Kidney glomerular epithelial cell (primary cell): ENCODE data around the gene SNAP47.

ENCODE experiments used
- DNase-seq: peaks from one replicate; lab custom pipeline; 2025; lab: John Stamatoyannopoulos, UW

Gene SNAP47

DNA sequence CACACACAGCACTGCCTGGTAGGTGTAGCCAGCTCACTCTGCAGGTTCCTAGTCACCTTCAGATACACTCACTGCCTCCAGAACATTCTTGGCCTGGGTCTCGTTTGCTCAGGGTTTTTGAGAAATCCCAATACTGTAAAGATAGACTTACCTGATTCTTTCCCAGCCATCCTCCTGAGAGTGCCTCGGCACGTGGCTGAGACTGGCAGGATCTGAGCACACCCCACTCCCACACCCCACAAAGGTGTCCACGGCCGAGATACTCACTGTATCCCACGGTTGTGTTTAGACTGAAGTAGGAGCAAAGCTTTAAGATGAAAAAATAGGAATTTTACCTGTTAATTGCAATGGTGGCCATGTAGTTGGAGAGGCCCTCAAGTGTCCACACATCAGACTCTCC lies 33.4 kb downstream of the SNAP47 start:
- DNase-seq = no peak

DNA sequence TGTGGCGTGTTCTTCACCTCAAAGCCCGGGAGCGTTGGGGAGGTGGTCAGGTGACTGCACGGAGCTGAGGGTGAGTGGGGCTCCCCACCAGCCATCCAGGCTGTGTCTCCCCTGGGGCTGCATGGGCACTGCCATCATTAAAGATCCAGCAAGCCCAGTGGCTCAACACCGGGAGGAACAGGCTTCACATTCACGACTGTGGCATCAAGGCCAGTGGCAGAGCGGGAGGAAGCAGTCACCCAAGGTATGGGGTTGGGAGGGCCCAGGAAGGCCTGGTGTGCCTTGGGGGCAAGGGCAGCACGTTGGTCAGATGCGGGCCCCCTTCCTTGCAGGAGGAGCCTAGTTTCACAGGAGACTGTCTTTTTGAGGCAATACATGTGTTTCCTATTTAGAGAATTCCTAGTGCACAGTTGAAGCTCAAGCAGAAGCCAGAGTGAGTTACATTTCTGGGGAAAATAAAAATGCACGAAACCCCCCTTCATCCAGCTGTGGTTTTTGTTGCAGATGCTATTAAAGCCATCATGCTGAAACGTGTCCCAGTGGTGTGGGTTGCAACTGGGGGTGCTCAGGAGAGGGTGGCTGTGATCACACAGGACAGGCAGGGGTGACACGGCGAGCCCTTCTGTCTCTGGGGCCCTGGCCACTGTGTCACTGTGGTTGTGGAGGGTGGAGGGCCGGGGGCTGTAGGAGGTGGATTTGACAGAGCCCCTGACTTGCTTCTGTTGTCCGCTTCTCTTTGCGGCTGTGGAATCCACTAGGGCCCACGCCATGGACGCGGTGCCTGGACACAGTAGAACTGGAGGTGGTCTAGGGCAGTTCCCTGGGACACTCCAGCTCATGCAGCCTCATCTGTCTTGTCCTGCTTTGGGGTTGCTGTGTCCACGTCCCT lies 34.1 kb downstream of the SNAP47 start:
- no peak for DNase-seq

DNA sequence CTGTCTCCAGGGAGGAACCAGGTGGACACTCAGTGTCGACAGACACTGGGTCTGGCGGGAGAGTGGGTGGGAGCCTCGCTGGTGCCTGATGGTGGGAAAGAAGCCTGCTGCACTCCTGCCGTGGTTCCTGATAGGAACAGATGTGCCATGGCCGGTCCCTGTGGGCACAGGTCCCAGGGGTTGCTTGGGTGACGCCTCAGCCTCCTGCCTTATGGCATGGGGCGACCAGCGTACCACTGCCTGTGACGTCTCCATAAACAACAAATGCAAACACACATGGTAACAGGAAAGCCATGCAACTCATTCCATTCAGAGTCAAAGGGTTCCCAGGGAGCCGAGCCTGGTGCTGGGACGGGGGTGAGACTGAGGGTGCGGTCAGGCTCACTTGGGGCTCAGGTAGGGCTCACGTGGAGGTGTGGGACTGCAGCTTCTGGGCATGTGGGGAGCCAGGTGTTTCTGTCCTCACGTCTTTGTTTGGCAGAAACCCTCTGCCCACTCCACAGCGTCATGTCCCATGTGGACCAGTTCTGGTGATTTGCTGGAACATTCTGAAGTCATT lies 34.8 kb downstream of the SNAP47 start:
- DNase-seq = no peak

DNA sequence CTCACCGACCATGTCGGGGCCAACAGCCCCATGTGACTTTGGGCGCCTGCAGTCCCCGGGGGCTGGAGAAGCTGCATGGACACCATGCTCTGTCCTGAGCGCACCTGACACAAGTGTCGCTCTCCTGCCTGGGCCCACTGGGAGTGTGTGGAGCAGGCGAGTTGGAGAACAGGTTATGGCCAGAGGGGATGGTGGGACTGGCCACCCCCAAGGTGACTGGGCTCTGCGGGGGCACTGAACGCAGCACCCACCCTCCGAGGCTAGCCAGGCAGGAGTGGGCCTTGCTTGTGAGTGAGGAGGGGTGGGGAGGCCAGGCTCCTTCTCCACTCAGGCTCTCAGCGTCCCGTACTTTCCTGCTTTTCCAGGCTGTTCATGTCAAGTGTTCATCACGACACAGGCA lies 35.6 kb downstream of the SNAP47 start:
- DNase-seq = no peak

DNA sequence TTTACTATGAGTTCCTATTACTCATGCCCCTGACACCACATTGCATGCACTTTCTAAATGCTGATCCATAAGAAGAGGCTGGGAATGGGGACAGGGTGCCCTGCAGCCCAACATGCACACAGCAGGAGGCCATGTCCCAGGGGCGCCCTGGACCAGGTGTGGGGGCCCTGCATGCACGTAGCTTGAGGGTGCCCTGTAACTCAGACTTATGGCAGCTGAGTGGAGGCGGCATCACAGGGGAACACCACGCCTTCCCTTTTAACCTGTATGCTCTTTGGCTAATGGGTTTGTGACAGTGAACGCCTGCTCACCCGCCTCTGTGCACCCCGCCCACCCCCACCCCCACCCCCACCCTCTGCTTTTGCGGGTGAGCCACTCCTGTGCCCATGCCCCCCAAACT lies 36.1 kb downstream of the SNAP47 start:
- no peak for DNase-seq

DNA sequence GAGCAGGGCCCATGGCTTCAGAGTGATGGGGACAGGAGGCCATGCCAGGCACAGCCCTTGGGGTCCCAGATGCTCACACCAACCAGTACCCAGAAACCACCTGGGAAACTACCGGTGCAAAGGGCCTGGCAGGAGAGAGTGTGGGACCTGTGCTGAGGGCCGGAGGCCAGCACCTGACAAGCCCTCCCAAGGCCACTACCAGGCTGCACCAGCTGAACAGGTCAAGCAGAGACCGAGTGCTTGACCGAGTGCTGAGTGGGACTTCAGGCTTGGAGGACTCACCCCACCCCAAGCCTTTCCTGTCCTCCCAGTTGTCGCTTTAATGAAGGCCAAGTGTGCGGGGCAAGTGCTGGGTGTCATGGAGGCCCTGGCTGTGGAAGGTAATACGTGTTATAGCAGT lies 36.5 kb downstream of the SNAP47 start:
- no peak for DNase-seq

DNA sequence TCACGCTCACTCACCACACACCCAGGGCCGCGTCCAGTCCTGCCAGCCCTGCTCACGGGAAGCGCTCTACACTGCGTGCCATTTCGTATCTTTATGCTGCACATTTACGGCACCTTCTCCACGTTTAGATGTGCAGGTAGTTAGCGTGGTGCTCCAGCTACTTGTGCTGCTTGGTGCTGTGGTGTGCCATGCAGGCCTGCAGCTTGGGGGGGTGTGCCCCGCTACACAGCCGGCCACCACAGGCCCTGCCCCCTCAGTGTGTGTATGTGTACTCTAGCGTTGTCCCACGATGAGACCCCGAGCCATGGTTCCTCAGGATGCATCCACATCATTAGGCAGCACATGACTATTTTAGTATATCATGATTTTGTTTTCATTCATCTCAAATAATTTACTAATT lies 38.3 kb downstream of the SNAP47 start:
- DNase-seq = no peak

DNA sequence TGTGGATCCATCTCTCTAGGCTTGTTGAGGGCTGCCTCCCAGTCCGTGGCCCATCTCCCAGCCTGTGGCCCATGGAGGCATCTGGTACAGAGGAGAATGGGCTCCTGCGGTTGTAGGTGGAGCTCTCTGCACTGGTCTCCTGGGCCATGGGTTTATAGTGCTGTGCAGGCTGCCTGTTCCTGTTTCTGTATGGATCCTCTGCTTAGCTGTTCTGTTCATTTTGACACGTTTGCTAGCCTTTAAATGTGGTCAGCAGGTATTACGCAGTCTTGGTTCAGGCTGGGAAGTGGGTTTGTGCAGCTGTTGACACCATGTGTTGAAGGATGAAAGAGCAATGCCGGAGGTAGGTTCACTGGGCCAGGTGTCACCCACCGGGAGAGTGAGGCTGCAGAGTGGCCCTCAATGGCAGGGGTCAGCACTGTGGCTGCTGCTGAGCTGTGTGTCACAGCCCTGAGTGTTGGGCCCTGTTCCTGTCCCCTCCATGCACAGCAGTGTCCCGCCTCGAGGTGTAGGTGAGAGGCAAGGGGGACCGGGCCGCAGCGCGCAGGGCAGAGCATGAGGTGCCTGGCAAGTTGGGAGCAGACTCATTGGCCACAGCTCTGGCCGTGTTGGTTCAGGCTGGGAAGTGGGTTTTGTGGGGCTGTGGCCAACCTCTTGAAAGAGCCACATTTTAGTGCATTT lies 39.0 kb downstream of the SNAP47 start:
- DNase-seq = no peak

DNA sequence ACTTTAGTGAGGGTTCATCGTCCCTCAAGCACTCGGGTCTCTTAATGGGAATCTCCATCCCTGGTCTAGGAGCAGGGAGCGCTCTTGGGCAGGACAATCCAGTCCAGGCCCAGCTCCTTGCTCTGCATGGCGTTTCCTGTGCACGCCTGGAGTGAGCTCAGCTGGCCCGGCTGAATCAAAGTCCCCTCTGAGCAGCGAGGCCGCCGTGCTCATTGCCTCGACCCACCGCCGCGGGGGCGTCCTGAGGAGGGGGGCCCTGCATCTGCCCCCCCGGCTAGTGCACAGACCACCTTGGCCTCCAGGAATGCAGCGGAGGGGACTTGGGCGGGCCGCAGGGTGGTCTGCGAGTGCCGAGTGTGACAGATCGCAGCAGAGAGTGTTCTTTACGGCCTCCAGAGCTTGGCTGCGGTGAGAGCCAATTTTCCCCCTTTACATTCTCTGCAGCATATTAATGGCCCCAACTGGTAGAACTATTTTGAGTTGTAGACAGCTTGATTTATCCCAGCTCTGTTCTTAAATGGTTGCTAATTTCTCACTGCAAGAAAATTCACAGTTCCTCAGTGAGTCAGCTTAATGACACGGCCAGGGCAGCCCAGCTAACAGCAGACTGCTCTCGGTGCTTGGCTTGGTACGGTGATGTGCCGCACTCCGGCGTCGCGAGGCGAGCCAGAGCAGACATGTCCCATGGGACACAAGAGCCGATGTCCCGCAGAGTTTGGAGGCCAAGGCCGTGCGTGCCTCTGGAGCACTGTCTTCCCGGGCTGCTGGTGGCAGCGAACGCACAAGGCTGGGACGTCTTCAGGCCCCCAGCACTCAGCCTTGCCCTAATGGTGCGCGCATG lies 39.8 kb downstream of the SNAP47 start:
- no peak for DNase-seq

DNA sequence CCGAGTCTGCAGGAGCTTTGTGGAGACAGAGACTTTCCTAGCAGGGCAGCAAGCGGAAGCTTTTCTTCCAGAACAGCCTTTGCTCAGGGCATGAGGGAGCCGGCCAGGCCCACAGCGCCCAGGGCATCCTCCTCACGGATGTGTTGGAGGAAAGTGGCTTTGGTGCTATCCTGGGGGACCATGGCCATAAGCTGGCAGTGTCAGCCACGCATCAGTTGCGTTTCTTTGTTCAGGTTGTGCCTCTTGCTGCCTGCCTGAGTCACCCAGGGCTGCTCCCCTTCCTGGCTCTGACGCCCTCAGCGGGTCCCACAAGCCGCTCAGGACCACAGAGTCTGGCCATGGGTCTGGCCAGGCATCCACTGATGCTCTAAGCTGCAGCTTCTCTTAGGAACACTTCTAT lies 40.6 kb downstream of the SNAP47 start:
- DNase-seq = no peak

DNA sequence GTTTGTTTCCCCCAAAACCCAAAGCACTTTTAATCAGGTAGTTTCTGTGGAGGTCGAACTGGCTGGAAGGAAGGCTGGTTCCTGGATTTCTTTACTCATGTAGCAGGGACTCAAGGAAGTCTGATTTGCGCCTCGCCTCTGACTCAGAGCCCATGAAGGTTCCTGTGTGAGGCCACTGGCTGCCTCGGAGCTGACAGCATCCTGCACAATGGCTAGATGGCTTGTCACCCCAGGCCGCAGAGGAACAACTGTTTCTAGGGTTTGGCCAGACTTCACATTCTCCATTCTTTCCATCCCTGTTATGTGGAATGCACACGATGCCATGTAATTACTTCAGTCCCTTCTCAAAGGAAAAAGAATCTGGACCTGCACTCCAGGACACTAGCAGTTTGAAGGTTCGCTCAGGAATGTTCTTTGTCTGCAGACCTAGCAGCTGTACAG lies 41.1 kb downstream of the SNAP47 start:
- no peak for DNase-seq

DNA sequence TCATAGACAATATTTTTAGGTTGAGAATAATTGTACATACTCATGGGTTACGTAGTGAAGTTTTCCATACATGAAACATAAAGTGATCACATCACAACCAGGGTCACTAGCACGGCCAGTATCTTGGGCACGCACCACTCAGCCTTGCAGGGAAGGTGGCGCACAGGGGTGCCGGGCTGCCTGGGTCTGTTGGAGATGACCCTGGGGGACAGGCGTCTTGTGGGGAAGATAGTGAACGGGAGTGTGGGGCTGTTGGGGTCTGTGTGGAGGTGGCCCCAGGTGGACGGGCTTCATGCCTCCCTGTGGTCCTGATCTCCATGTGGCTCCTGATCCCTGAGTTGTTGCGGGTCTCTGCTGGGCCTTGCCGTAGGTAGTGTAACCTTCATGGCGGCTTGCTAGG lies 41.9 kb downstream of the SNAP47 start:
- DNase-seq = no peak

DNA sequence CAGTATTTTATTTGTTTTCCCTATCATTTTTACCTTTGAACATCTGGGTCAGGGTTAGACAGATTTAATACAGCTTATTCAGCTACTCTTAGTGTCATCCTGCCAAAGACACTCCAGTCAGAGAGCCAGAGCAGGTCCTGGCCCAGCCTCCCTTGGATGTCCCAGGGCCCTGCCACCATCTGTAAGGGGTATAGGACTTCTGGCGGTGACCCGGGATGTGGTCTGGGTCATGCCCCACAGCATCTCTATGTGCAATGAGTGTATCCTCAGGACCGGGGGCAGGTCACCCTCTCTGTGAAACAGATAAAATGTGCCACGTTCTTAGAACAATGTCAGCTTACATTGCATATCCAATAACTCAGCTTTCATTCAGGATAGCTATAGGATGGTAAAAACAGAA lies 42.4 kb downstream of the SNAP47 start:
- DNase-seq = no peak

DNA sequence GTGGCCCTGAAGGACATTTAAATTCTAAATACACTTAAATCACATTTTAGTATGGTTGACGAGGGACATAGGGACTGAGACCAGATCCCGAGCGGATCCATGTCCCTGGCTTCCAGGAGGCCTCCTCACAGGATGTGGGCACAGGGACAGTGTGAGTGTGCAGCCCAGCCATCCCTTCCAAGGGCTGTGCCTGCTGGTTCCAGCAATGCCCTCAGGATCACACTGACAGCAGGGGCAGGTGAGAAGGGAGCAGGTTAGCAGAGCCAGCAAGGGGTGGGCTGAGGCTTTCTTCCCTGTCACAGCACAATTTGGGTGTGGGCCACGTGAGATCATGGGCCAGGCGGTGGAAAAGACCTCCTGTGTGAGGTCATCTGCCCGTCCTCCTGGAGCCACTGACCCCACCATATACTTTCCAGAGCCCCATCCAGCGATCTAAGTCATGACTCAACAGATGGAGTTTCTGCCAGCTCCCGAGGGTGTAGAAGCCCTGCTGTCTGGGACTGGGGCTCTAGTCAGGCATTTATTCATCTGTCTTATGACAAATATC lies 43.2 kb downstream of the SNAP47 start:
- no peak for DNase-seq

DNA sequence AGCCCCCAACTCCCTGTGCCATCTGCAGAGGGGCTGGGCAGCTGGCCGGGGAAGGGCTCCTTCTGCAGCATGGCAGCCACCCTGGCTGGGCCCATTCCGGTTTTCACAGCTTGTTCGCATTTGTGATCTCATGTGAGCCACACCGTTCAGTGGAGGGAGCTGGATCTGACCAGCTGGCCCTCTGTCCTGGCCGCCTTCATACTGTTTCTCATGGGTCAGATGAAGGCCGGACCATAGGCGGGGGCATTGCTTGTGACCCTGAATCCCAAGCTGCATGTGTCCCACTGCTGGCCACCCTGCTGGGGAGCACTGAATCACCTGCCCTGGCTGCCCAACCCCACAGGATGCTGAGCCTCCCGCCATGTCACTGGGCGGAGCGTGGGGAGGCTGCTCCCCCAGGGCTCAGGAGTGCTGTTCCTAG lies 43.8 kb downstream of the SNAP47 start:
- no peak for DNase-seq

DNA sequence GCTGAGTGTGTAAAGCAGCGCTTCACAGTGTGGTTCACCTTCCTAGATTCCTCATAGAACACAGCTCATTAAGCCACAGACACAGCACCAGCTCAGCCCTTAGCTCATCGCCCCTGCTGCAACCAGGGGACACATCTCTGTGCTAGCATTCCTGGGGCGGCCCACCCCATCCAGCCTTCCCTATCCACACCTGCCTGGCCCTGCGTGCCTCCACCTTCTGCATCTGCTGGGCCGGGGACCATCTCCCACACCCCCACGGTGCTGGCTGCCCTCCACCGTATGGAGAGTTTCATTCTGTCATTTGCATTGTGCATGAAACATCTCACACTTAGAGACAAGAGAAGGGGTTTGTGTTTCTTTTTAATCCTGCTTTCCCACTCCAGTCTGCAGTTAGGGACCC lies 44.5 kb downstream of the SNAP47 start:
- no peak for DNase-seq

DNA sequence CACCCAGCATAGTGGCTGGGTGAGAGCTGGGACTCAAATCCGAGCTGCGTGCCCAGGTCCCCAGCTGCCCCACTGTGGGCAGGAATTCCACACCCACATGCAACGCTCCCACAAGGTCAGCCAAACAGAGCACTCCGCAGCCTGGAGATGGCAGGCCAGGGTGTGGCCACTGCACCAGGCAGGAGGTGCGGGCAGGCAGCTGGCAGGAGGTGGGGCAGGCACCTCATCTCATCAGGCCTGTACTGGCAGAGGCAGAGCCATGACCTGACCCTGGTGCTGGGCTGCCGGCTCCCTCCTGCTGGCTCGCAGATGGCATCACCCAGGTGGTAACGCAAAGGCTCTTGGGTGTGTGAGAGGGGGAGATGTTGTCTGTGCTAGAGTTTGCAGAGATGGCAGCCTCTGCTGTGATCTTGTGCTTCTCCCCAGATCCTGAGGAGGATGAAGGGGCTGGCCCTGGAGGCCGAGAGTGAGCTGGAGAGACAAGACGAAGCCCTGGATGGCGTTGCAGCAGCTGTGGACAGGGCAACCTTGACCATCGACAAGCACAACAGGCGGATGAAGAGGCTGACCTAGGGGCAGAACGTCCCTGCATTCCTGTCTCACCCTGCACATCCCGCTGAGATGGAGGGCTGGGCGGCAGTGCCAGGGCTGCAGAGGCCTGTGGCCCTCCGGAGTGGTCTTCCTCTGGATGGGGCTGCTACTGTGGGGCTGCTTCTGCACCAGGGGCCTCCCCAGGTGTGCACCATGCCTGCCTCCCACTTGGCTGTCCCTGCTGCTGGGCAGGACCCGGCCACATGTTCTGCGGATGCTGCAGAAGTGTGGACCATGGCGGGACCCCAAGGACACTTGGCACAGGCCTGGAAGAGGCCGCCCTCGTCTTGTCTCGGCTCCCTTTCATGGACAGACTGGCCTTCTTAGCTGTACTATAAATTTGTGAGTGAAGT lies 45.1 kb downstream of the SNAP47 start:
- DNase-seq = no peak

DNA sequence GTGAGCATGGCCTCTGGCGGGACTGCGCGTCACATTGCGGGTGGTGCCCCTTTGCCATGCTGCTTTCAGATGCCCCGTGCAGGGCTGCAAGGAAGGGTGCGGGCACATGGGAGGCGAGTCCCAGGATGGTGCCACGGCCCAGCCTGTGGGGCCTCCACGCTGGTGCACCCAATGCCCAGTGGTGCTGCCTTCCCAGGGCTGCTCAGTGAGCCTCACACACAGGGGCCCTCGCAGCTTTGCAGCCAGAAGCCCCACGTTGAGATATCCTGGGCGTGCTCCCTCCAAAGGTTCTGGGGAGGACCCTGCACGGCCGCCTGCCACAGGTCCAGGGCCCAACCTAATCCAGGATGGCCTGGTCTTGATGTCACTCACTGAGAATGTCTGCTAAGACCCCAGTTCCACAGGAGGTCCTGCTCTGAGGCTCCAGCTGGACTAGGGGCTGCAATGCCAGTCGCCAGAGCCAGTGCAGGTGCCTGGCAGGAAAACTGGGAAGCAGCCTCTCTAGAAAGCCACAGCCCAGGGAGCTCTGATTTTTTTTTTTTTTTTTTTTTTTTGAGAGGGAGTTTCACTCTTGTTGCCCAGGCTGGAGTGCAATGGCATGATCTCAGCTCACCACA lies 46.2 kb downstream of the SNAP47 start:
- no peak for DNase-seq

DNA sequence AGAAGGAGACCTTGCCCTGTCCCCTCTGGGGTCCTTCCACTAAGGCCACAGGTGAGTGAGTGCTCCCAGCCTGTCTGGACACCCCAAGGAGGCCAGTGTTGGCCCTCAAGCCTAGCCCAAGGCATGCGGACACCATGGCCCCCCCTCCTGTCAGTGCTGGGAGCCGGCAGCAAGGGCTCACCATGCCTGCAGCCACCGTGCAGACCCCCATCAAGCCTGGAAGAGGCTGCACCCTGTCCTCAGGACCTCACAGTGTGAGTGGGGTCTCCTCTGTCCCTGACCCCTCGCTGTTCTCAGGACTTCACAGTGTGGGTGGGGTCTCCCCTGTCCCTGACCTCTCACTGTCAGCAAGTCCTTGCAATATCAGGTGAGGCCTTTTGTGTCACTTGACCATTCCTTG lies 47.0 kb downstream of the SNAP47 start:
- DNase-seq = no peak

DNA sequence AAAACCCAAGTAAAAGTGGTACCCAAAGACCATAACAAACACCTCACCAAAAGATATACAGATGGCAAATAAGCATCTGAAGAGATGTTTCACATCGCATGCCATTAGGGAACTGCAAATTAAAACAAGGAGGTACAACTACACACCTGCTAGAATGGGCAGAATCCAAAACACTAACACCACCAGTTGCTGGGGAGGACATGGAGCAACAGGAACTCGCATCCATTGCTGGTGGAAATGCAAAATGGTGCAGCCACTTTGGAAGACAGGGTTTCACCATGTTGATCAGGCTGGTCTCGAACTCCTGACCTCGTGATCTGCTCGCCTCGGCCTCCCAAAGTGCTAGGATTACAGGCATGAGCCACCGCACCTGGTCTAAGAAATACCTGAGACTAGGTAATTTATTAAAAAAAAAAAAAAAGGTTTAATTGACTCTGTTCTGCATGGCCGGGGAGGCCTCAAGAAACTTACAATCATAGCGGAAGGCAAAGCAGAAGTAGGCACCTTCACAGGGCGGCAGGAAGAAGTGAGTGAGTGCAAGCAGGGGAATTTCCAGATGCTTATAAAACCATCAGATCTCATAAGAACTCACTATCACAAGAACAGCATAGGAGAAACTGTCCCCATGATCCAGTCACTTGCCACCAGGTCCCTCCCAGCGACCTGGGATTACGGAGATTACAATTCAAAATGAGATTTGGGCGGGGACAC lies 50.0 kb downstream of the SNAP47 start:
- no peak for DNase-seq
